B cell (primary cell): Measurements from ENCODE around the gene AUTS2.

Source experiments
- EZH2 ChIP-seq: IDR thresholded peaks from 2 replicates; pipeline ENCODE4 v1.6.1; 2012; ENCODE audit warnings: borderline replicate concordance, low read depth, mild to moderate bottlenecking, moderate library complexity, low read length; ENCODE audit not compliant: insufficient read depth, poor library complexity, severe bottlenecking
- TF ChIP-seq, protein P1 (sequence below): fragments of 200-600 bp; IDR thresholded peaks from one replicate; pipeline ENCODE4 v1.8.0; 2022; ENCODE audit warnings: antibody characterized with exemption, mild to moderate bottlenecking

DNA sequence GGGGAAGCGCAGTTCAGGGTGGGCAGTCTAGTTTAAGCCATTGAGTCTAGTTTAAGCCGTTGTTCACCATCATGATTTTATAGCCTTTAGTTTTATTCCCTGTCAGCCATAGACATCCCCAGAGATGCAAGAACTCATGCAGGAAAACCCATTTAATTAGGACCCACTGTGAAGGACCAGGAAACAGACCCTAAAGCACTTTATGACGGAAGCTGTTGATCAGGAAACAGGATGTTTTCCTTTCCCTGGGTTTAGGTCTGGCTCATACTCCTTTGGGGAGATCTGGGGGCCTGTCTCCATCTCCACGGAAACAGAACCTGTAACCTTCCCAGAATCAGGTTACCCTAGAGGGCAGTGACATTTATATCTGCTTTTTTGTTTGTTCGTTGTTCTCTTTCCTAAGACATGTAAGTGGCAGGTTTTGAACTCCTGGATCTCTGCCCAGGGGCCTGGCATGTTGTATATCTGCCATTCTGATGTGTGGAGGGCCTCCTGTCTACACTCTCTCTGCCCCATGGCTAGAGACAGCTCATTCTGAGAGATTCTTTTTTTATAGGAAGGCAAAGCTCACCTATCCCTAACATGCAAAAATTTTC, 876.5 kb downstream of the AUTS2 start:
- TF ChIP-seq, protein P1, sequence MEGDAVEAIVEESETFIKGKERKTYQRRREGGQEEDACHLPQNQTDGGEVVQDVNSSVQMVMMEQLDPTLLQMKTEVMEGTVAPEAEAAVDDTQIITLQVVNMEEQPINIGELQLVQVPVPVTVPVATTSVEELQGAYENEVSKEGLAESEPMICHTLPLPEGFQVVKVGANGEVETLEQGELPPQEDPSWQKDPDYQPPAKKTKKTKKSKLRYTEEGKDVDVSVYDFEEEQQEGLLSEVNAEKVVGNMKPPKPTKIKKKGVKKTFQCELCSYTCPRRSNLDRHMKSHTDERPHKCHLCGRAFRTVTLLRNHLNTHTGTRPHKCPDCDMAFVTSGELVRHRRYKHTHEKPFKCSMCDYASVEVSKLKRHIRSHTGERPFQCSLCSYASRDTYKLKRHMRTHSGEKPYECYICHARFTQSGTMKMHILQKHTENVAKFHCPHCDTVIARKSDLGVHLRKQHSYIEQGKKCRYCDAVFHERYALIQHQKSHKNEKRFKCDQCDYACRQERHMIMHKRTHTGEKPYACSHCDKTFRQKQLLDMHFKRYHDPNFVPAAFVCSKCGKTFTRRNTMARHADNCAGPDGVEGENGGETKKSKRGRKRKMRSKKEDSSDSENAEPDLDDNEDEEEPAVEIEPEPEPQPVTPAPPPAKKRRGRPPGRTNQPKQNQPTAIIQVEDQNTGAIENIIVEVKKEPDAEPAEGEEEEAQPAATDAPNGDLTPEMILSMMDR: no peak
- no peak for TF ChIP-seq EZH2
